HG02623 (cell line): ENCODE data around the gene PDGFC.

Experiments used
- ATAC-seq: cut with Tn5 transposase; IDR thresholded peaks from one replicate; pipeline ENCODE4 v1.9.1; 2021; ENCODE audit warnings: moderate library complexity; ENCODE audit not compliant: unreplicated experiment

The PDGFC gene

GRCh38 chr4:156763511-156763910 is 208.1 kb downstream of the PDGFC start:
- ATAC-seq: no peak

DNA sequence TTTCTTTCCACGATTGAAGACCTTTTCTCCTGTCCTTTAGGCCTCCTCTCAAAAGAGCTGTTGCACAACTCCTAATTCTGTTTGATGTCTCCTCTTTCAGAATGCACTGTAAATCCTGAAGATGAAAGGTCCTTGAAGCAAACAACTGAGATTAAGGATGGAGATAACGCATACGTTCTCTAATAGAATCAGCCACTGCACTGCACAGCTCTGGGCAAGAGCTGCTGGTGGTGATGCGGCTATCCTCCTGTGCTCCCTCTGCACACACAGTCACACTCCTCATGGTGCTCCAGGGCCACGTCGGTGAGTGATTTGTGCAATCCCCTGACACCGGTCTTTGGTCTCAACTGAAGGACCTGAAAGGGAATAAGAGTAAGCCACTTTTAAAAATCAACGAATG is 208.7 kb downstream of the PDGFC start:
- no peak for ATAC-seq

- ATAC-seq: no peak
These were observed 215.5 kb downstream of the PDGFC start for GRCh38 chr4:156756118-156756517.

- no peak for ATAC-seq
These were observed 216.6 kb downstream of the PDGFC start for GRCh38 chr4:156754832-156755570.

- no peak for ATAC-seq
These were observed 220.1 kb downstream of the PDGFC start for GRCh38 chr4:156751486-156751885.

DNA sequence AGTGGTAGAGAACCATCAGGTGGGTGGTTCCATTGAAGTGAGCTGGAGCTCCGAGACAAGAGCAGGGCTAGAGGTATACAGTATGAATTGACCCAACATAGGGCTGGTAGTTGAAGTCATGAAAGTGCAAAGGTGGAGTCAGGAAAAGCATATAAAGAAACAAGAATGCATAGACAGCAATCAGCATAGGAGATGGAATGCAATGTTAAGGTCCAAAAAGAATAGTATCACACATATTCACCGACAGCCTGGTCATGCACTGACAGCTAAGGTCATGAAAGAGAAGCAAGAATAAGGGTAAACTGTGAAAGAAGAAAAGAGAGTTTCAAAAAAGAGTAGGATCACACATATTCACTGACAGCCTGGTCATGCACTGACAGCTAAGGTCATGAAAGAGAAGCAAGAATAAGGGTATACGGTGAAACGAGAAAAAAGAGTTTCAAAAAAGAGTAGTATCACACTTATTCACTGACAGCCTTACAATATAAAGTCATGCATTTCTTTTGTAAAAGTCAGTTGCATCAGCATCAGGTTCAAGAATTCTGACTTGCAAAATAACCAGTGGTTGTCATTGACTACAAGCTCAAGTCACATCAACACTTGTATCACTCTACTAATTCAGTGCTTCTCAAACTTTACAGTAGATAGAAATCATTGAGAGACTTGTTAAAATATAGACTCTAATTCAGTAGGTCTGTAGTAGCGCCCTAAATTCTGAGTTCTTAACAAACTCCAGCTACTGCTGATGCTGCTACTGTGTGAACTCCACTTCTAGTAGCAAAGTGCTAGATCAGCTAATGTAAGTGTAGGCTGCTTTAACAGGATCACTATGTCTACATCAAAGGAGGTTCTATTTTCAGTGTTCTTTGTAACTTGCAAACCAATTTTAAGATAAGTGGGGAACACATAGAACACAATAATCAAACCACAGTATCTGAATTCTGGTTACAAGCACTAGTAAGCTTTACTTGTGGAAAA is 221.9 kb downstream of the PDGFC start:
- no peak for ATAC-seq

GRCh38 chr4:156746111-156746510 is 225.5 kb downstream of the PDGFC start:
- no peak for ATAC-seq

DNA sequence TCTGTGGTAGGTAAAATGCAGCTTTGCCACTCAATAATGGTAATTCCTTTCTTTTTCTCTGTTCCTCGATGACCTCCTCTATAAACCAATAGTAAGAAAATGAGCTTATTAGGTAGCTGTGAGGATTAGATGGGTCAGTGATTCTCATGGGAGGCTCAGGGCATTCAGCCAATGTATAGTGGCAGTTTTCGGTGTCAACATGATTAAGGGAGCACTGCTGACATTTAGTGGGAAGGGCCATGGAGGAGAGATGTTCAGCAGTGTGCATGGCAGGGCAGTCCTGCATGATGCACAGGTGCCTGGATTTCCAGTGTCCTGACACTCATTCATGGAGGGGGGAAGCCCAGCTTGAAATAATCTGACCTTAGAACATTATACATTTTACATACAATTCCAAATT is 232.8 kb downstream of the PDGFC start:
- no peak for ATAC-seq

- no peak for ATAC-seq
These were observed 236.4 kb downstream of the PDGFC start for GRCh38 chr4:156734965-156735895.

- no peak for ATAC-seq
These were observed 238.0 kb downstream of the PDGFC start for GRCh38 chr4:156733582-156733981.

GRCh38 chr4:156732634-156733033 is 239.0 kb downstream of the PDGFC start:
- no peak for ATAC-seq

- no peak for ATAC-seq
These were observed 242.2 kb downstream of the PDGFC start for GRCh38 chr4:156729416-156729815.

DNA sequence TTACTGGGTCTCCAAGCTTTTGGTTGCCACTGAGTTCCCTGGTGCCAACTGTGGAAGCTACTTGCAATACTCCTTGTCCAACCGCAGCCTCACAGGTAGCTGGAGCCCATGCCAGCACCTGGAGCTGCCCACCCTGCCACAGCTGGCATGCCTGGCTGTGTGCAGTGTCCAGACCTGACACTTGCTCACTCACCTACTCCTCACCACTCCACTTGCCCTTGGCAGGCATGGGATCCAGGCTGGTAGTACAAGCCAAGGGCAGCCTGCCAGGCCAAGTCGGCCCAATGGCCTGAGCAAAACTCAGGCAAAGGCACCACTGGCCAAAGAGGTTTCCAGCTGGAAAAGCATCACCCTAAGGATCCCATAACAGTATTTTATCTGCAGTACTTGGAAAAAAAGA is 246.3 kb downstream of the PDGFC start:
- ATAC-seq: no peak

GRCh38 chr4:156723951-156724668 is 247.5 kb downstream of the PDGFC start:
- ATAC-seq: no peak

- no peak for ATAC-seq
These were observed 253.4 kb downstream of the PDGFC start for GRCh38 chr4:156718226-156718625.

DNA sequence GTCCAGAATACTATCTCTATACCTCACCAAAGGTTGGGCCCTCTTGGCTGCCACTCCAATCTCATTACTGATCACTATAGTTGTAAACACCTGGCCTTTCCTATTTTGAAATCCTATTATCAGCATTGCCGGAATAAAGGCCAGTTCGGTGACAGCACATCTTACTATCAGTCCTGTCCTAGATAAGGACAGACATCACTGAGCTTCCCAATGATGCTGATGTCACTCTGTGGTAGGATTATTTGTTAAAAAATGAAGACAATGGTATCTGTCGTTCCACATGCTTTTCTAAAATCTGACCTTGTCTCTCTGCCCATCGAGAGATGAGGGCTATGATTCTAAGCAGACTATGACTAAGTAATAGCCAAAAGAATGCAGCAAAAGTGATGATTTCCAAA is 260.4 kb downstream of the PDGFC start:
- ATAC-seq: no peak
